NCI-H2171 treated with DMSO at 0.1 percent for 48 hours (cell line): ENCODE results near the gene PUM1.

Source experiments
- DNase-seq: peaks from one replicate; lab custom pipeline; 2025; lab: John Stamatoyannopoulos, UW

The PUM1 gene

GRCh38 chr1:31029026-31029425 is 36.5 kb downstream of the PUM1 start:
- DNase-seq, result no peak

DNA sequence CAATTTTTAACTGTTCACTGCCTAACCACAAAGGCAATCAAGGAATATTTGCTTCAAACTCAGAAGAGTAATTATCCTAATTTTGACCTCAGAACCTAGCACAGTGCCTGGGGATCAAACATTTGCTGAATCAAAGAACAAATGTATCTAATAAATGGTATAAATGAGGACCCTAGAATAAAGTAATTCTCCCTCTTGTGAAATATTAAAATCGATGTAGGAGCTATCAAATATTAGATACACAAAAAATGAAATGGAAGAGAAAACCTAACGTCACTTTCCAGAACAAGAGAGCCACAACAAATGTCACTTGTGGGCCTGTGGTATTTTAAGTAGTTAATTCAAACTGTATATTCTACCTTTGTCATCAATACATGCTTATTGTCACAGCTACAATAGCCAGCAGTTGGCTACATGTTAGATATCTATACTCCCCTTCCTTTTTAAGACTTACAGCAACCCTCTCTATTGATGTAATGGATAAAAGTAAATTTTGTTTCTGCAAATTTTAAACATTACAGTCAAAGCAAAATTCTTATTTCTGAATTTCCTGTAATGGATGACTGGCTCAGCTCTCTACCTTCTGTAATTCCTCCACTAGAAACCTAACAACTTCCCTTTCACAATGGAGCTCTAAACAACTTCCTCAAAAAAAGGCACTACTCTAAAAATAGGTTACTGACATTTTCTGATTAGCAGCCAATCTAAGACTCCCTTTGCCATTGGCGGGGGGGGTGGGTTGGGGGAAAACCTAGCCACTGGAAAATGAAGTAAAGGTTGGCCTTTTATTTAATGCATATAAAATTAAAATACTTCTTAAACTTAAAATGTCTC is 37.6 kb downstream of the PUM1 start:
- no peak for DNase-seq

DNA sequence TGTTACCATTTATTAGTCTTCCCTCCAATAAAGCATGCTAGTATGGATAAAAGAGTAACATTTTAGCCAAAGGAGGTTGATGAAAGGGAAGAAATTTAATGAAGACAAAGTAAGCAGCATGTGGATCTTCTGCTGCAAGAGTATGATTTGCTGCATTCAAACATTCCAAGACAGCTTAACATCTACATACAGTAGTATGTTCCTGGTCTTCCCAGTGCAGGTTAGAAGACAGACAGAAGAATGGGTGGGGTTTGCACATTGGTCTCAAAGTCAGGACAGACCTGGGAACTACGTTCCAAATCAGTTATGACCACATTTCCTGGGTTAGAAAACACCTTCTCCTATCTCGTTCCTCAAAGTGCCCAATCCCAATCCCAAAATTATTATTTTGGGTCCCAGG is 43.3 kb downstream of the PUM1 start:
- DNase-seq, result no peak

DNA sequence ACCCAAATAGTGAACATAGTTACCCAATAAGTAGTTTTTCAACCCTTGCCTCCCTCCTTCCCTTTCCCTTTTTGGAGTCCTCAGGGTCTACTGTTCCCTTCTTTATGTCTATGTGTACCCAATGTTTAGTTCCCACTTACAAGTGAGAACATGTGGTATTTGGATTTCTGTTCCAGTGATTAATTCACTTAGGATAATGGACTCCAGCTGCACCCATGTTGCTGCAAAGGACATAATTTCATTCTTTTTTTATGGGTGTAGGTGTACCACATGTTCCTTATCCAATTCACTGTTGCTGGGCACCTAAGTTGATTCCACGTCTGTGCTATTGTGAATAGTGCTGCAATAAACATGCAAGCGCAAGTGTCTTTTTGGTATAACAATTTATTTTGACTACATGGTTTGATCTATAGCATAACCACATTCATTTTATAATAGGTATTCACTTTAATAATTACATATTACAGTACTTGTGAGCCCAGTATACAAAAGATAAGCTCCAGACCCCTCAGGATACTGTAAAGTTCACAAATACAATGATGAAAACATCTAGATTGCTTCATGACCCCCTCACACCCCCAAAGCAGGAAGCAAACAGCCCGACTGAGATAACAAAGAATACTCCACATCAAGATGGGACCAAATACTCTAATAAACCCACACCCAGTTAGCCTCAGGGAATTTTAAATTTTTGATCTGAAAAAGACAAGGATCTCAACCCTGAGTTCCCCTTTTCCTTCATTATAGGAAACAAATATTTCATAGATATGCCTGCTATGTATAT is 45.3 kb downstream of the PUM1 start:
- DNase-seq, result peak; percentile 74

GRCh38 chr1:31019401-31019800 is 46.1 kb downstream of the PUM1 start:
- no peak for DNase-seq

GRCh38 chr1:31016868-31017267 is 48.6 kb downstream of the PUM1 start:
- DNase-seq, result peak; percentile 42

DNA sequence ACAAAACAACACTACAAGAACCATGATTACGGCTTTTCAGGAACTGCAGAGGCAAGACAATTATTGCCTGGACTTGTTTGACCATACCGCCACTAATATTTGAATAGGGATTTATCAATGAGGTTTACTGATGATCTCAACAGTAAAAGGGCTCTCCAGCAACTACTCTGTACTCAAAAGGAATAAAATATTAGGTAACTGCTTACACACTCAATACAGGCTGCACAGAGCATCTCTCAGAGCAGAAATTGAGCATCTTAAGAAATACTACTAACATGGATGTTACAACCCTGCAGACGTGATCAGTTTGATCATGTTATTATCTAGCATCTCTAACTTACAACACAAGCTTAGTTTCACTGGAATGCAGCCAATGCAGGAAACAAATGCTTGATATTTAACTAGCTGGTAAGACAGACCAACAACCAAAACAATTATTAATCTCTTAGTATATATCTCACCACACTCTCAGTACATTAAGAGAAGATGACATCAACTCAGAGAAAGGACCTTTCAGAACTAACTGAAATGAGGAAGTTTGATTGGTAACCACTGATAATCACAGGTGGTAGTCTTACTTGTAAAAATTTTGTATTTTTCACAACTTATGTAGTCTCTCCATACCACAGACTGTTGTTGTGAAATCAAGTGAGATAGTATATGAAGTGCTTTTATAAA is 52.2 kb downstream of the PUM1 start:
- no peak for DNase-seq

- no peak for DNase-seq
These were observed 53.1 kb downstream of the PUM1 start for GRCh38 chr1:31012210-31012924.

- DNase-seq, result no peak
These were observed 53.8 kb downstream of the PUM1 start for GRCh38 chr1:31011719-31012118.

DNA sequence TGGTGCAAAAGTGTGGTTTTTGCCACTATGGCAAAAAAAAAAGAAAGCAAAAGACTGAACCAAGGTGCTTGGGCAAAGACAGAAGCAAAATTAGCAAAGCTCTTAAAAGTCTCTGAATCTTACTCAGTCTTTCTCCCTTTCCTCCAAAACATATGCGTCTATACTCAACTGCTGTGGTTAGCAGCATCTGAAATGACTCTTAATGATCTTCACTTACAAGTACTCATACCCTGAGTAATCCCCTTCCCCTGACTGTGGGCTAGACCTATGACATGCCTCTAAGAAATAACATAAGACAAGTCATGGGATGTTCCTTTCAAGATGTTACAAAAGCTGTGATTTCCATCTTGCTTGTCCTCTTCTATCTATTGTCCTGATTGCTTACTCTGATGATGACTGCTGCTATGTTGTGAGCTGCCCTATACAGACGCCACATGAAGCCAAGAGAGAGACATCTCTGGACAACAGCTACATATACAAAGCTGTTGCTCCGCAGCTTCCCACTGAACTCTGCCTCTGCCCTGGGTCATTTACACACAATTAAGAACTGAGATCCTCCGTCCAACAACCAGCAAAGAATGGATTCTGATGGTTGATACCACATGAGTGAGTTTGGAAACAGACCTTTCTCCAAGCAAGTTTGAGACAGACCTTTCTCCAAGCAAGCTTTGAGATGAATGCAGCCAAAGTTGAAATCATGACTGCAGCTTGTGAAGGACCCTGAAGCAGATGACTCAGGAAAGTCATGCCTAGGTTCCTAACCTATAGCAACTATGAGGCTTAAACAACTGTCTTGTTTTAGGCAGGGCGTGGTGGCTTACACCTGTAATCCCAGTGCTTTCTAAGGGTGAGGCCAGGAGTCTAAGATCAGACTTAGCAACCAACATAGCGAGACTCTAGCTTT is 55.2 kb downstream of the PUM1 start:
- DNase-seq, result no peak

DNA sequence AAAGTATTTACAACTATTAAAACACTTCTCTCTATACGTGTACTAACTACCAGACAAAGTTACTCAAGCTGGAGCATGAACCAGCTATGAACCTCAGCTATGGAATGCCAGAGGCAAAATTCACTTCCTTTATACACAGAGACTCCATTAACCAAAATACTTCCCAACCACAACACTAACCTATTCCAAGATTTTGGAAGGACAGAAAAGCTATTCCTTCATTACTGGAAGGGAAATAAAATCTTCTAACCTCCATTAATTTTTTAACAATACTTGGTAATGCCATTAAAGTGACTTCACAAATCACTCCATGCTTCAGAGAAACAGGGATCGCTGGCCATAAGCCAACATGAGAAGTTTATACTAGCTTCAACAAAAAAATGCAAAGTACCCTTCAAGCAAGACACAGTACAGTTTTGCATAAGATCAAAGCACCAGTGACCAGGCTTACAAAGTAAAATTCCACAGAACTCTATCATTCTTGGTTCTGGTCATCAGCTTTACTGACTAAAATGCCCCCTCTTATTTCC is 58.0 kb downstream of the PUM1 start:
- no peak for DNase-seq

- no peak for DNase-seq
These were observed 58.8 kb downstream of the PUM1 start for GRCh38 chr1:31006747-31007146.

DNA sequence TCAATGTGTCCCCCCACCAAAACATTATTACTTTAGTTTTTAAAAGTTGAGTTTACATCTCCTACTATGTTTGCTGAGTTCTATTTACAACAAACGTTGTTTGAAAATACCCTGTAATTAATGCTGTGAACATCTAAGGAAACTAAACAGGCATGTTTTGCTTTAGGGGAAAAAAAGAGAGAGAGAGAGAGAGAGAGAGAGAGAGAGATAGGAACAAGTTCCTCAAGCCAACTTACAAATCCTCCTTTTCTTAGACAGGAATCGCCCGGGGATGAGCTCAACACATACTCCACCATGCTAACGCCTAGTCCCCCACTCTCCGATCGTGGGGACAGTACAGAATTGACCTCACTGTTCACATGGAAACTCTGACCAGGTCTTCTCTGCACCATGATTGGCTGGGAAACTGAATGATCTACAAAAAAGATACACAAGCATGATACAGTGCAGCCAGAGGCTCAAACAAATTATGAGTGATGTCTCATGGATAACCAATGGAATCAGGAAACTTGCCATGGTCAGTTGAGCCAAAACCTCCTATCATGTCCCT is 59.8 kb downstream of the PUM1 start:
- DNase-seq, result no peak

DNA sequence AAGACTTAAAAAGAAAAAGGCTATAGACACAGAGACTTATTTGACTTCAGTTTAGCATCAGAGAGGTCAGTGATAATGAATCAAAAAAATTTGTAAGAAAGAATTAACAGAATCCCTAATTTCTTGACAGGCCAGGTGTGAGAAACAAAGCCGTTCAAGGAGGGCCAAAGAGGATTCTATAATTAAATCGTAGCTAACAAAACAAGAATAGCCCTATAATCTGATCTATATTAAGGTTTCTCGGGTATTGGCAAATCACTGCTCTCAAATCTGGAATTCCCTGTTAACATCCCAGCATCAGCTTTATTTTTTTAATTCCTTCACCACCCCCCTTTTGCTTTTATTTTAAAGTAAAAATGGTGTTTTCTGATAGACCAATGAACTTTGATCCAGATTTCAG is 60.3 kb downstream of the PUM1 start:
- DNase-seq, result no peak

GRCh38 chr1:31004231-31004621 is 61.3 kb downstream of the PUM1 start:
- DNase-seq, result no peak

DNA sequence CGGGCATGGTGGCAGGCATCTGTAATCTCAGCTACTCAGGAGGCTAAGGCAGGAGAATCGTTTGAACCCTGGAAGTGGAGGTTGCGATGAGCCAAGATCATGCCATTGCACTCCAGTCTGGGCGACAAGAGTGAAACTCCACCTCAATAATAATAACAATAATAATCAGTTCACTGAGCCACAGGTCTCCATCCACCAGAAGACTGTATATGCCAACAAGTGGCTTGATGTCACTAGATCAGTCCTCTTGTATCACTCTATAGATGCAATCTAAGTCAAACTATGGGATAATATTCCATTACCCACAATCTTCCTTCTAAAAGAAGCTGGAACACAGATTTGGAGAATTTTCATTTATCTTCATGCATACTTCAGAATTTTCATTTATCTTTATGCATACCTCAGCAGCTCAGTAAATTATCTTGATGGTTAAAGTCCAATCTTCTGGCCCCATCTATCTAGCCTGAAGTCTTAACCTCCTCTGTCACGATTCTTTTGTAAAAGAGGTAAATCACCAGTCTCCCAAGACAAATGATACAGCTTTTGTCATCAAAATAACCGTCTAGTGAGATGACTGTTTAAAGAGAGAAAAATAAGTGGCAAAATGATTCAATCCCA is 61.8 kb downstream of the PUM1 start:
- no peak for DNase-seq

DNA sequence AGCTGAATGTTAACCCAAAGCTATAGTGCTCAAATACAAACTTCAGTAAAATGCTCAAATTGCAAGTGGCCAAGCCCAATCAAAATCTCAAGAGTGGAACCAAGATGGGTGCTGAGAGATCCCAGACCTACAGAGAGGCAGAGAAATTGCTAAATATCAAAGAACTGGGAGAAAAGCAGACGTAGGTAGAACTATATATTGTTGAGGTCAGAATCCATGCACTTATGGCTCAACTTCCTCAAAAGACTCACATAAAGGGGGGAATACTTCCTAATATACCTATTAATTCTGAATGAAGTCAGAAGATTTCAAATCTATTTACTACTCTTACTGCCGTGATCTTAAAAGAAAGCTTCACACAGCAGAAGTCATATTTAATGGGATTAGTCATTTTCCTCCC is 65.2 kb downstream of the PUM1 start:
- DNase-seq, result no peak

DNA sequence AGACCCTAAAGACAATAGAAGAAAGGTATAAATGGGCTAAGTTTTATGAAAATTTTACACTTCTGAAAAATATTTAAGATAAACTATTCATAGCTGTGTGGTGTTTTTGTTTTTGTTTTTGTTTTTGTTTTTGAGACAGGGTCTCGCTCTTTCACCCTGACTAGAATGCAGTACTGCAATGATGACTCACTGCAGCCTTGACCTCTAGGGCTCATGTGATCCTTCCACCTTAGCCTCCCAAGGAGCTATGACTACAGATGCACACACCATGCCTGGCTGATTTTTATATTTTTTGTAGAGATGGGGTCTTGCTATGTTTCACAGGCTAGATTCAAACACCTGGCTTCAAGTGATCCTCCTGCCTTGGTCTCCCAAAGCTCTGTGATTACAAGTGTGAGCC is 66.6 kb downstream of the PUM1 start:
- no peak for DNase-seq

DNA sequence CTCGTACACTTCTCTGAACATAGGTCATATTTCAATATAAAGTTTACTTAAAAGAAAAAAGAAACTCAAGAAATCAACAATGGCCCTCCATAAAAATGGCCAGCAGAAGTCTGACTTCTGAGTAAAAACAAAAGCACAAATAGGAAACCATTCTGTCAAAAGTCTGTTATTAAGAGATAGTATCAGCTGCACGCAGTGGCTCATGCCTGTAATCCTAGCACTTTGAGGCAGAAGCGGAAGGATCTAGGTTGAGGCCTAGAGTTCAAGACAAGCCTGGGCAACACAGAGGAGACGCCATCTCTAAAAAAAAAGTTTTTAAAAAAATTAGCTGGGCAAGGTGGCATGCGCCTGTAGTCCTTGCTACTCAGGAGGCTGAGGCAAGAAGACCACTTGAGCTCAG is 67.3 kb downstream of the PUM1 start:
- DNase-seq, result no peak

DNA sequence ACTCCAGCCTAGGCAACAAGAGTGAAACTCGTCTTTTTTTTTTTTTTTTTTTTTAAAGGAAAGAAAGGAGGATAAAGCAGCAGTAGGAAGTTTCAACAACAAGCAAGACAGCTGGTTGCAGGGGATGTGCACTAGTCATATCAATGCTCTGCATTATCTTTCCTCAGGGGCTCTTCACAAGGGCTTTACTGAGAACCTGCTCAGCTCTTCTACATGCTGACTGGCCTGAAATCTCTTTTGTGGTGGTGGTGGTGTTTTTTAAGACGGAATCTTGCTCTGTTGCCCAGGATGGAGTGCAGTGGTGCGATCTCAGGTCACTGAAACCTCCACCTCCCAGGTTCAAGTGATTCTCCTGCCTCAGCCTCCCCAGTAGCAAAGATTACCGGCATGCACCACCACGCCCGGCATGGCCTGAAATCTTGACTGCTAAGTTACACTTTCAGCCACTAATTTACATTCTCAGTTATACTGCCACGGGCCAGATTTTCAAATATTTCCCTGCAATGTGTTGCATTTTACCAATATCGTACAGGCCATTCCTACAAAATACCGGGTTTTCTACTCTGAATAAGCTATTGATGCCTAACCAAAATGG is 68.0 kb downstream of the PUM1 start:
- DNase-seq, result no peak
